ENCODE results near the gene CYSRT1. TPM values are rescaled to one million over a fixed set of nuclear protein-coding genes. Genes with fewer than 3 reads are reported as not detected.

CYSRT1 gene
- polyA plus RNA-seq, 3 donors from 2014 or later = 0.19 TPM; not detected in 2

DNA sequence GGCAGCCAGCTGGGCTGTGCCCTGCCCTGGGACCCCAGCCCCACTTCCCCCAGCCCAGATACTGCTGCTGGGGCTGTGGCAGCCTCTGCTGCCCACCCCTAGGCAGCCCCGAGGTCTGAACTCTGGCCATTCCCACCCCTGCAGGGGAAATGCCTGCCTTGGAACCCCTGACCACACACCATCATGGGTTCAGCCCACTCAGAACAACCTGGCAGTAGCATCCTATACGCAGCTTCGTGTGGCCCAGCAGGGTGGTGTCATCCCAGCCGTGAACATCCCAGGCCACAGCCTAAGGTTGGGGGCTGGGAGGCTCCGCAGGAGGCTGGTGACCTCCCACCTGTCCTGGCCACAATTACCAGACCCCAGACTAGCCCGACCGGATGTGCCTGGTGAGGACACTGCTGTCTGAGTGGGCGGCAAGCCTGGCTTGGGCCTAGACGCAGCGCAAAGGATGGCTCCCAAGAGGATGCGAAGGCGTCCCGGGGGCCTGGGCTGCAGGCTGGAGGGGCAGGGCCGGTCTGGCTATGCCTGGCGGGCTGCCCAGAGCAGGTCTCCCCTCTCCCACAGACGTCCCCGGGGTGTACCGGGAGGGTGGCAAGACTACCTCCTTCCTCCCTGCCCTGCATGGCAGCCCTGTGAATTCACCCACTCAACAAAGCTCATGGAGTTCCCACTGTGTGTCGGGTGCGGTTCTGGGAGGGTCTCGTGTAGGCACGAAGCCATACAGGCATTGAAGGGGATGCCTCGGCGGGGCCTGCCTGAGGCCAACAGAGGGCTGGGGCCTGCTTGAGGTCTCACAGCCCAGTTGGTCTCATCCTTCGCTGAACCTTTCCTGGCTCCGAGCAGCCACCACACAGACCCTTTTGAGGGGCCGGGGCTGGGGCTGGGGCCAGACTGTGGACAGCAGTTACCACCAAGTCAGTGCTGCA lies 4.3 kb downstream of the CYSRT1 start:
- H3K27me3 Mint-ChIP-seq (ENCODE audit: low read depth in 3 of 3) = peaks cover 0 to 9% (median 2%) of the 10 kb centered on the region in 3 donors
- no peaks in the 10 kb centered on the region for H3K9me3 Mint-ChIP-seq
- H3K27ac Mint-ChIP-seq = no peak overlapping the region
- H3K4me3 Mint-ChIP-seq = no peak overlapping the region
- no peaks in the 10 kb centered on the region for H3K4me1 Mint-ChIP-seq
- H3K36me3 Mint-ChIP-seq = no peaks in the 10 kb centered on the region
- DNase-seq = no peak

DNA sequence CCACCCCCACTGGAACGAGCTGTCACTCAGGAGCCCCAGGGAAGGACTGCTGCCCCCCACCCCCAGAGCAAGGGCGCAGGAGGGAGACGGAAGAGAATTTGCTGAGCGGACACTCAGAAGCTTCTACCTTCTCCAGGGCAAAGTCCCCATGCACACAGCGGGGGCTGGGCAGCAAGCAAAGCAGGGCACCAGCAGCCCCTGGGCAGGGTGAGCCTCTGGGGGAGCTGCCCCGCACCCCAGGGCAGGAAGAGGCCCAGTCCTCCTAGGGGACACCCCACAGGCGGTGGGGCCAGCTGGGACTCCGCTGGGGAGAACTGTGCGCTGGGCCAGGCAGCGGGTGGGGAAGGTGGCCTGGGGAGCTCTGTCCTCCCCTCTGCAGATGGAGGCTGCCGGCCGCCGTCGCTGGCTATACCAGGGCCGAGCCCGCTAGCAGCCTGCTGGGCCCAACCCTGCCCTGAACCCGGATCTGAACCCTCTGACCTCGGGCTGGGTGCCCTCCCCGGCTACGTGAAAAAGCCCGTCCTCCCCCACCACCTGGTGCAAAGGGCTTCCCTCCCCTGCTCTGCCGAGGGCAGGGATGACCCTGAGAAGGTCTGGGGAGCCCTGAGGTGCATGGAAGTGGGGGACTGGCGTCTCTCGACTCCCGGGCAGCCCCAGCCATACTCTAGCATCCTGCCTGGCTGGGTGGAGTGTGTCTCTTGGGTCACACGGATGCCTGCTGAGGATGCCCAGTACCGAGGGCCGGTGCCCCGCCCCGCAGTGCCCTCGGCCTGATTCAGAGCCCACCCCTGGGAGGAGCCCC lies 5.1 kb downstream of the CYSRT1 start:
- Mint-ChIP-seq H3K27me3 (ENCODE audit: low read depth in 3 of 3) (peaks cover 0 to 9% (median 2%) of the 10 kb centered on the region in 3 donors), H3K4me1 (no peaks in the 10 kb centered on the region)

DNA sequence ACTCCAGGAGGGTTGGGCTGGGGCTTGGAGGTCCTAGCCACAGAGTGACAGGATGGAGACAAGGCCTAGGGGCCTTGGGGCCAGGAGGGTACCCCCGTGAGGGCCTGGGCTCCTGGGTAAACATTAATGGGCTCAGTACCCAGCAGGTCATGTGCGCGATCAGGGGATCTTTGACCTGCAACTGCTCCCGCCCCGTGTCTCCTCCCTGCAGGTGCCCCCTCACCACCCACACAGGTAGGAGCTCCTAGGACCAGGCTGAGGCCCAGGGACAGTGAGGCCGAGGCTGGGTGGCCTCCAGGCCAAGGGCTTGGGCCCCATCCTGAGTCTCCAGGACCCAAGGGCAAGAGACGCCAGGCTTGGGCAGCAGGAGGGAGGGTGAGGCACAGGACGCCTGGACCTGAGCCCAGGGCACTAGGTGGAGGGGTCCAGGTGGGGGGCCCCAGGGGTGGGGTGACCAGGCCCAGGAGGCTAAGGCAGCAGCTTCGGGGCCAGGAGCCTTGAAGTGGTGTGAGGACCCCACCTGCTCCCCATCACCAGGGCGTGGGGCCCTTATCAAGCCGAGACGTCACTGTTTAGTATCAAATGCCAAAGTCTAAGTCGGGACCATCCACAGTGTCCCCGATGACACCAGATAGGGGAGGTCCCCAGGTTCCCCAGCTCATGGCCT lies 5.9 kb downstream of the CYSRT1 start, which contains the start of gene SLC34A3:
TSS of gene SLC34A3 (plus strand) at position 197 of the 667 bp plus-strand sequence. CDS start 802 bp downstream, outside the sequence.
- no peaks in the 10 kb centered on the region for H3K36me3 Mint-ChIP-seq
- no peak for DNase-seq
- peaks cover 0 to 9% (median 2%) of the 10 kb centered on the region in 3 donors for H3K27me3 Mint-ChIP-seq (ENCODE audit: low read depth in 3 of 3)
- no peak within 1 kb of the TSS for H3K4me3 Mint-ChIP-seq
- no peaks in the 10 kb centered on the region for H3K4me1 Mint-ChIP-seq
- H3K27ac Mint-ChIP-seq = no peak within 1 kb of the TSS
- no peaks in the 10 kb centered on the region for H3K9me3 Mint-ChIP-seq

More for the DNA sequence above, 5.1 kb downstream of the CYSRT1 start:
- H3K36me3 Mint-ChIP-seq = no peaks in the 10 kb centered on the region
- no peak overlapping the region for H3K4me3 Mint-ChIP-seq
- no peaks in the 10 kb centered on the region for H3K9me3 Mint-ChIP-seq
- no peak for DNase-seq
- no peak overlapping the region for H3K27ac Mint-ChIP-seq

DNA sequence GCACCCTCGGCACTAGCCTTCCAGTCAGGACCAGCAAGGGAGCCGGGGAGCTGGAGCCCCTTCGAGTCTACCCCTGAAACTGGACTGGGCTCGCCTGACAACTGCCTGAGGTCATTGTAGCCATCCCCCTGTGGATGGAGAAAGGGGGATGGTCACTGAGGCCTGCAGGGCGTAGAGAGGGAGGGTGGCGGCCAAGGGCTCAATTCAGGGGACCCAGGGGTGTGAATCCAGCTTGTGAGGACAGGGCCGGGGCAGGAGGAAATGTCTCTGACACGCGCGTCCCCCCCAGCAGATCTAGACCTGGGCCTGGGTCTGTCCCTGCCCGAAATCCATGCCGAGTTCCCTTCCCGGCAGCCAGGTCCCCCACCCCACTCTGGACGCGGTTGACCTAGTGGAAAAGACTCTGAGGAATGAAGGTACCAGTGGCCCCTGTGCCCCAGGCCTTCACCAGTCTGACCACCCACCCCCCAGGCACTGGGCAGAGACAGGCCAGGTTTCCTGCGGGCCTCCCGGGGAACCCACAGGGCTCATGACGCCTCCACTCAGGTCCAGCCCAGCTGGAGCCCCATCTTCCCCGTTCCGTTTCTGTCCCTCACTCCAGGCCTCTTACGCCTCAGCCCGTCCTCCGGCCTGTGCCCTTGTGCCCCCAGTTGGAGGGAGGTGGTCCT lies 6.5 kb downstream of the CYSRT1 start:
- peaks cover 0 to 1% of the 10 kb centered on the region in 2 donors for H3K4me1 Mint-ChIP-seq
- H3K27me3 Mint-ChIP-seq (ENCODE audit: low read depth in 3 of 3) = peaks cover 0 to 6% (median 2%) of the 10 kb centered on the region in 3 donors
- H3K36me3 Mint-ChIP-seq = no peaks in the 10 kb centered on the region
- no peaks in the 10 kb centered on the region for H3K9me3 Mint-ChIP-seq
- no peak for DNase-seq
- H3K4me3 Mint-ChIP-seq = no peak overlapping the region
- H3K27ac Mint-ChIP-seq = no peak overlapping the region

DNA sequence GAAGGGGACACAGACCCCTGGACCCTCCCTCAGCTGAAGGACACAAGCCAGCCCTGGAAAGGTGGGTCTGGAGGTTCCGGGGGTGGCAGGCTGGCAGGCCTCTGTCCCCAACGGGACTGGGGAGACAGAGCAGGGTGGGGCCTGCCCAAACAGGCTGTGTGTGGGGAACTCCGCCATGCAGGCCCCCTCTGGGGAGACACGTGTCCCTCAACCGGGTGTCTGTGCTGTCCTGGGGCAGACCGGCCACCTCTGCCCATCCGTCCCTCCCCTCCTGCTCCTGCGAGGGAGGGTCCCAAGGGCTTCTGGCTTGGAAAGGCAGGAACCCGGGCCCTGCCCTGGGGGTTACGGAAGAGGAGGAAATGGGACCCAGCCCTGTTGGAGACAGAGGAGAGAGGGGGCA lies 7.1 kb downstream of the CYSRT1 start:
- Mint-ChIP-seq H3K4me1 (peaks cover 0 to 2% of the 10 kb centered on the region in 2 donors), H3K36me3 (no peaks in the 10 kb centered on the region), H3K9me3 (no peaks in the 10 kb centered on the region), H3K27ac (no peak overlapping the region), H3K4me3 (no peak overlapping the region), H3K27me3 (ENCODE audit: low read depth in 3 of 3) (peaks cover 0 to 5% (median 2%) of the 10 kb centered on the region in 3 donors)
- no peak for DNase-seq

DNA sequence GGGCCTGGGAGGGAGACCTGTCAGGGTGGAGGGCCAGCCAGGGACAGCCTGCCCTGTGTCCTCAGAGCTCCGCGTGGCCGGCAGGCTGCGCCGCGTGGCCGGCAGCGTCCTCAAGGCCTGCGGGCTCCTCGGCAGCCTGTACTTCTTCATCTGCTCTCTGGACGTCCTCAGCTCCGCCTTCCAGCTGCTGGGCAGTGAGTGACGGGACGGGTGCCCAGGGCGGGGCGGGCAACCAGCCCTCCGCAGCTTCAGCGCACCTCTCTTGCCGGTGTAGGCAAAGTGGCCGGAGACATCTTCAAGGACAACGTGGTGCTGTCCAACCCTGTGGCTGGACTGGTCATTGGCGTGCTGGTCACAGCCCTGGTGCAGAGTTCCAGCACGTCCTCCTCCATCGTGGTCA lies 7.5 kb downstream of the CYSRT1 start:
- H3K4me3 Mint-ChIP-seq = no peak overlapping the region
- peaks cover 0 to 4% (median 2%) of the 10 kb centered on the region in 3 donors for H3K27me3 Mint-ChIP-seq (ENCODE audit: low read depth in 3 of 3)
- no peaks in the 10 kb centered on the region for H3K36me3 Mint-ChIP-seq
- peaks cover 0 to 4% of the 10 kb centered on the region in 2 donors for H3K4me1 Mint-ChIP-seq
- no peak for DNase-seq
- H3K27ac Mint-ChIP-seq = no peak overlapping the region
- H3K9me3 Mint-ChIP-seq = no peaks in the 10 kb centered on the region

DNA sequence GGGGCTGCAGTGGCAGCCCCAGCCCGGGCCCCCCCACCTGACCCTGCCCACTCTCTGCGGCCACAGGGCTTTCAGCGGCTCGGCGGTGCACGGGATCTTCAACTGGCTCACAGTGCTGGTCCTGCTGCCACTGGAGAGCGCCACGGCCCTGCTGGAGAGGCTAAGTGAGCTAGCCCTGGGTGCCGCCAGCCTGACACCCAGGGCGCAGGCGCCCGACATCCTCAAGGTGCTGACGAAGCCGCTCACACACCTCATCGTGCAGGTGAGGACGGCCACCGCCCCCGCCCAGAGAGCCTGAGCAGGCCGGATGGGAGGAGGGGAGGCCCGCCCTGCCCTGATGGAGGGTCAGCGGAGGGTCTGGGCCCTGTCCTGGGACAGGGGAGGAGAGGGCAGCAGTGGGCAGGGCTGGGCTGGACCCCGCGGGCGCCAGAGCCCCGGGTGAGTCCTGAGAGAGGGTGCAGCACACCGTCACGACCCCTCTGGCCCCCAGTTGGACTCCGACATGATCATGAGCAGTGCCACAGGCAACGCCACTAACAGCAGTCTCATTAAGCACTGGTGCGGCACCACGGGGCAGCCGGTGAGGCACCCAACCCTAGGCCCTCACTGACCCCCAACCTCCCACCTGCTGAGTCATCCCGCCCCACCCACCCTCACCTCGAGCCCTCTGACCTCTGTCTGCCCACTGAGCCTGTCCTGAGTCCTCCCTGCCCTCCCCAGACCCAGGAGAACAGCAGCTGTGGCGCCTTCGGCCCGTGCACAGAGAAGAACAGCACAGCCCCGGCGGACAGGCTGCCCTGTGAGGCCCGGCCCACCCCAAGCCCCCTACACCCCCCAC lies 8.4 kb downstream of the CYSRT1 start:
- peaks cover 0 to 4% of the 10 kb centered on the region in 2 donors for H3K4me1 Mint-ChIP-seq
- no peak overlapping the region for H3K4me3 Mint-ChIP-seq
- H3K27ac Mint-ChIP-seq = no peak overlapping the region
- no peak for DNase-seq
- no peaks in the 10 kb centered on the region for H3K36me3 Mint-ChIP-seq
- H3K9me3 Mint-ChIP-seq = no peaks in the 10 kb centered on the region
- H3K27me3 Mint-ChIP-seq (ENCODE audit: low read depth in 3 of 3) = peaks cover 0 to 2% (median 2%) of the 10 kb centered on the region in 3 donors

DNA sequence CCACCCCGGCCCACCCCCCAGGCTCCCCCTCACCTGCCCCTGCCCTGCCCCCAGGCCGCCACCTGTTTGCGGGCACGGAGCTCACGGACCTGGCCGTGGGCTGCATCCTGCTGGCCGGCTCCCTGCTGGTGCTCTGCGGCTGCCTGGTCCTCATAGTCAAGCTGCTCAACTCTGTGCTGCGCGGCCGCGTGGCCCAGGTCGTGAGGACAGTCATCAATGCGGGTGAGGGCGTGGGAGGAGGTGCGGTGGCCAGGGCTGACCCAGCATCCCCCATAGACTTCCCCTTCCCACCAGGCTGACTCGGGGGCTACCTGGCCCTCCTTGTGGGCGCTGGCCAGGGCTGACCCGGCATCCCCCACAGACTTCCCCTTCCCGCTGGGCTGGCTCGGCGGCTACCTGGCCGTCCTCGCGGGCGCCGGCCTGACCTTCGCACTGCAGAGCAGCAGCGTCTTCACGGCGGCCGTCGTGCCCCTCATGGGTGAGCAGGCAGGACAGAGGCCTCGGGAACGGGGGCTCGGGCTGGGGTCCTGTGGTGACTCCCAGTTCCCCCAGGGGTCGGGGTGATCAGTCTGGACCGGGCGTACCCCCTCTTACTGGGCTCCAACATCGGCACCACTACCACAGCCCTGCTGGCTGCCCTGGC lies 9.2 kb downstream of the CYSRT1 start:
- H3K27ac Mint-ChIP-seq = no peak overlapping the region
- H3K4me3 Mint-ChIP-seq = no peak overlapping the region
- H3K4me1 Mint-ChIP-seq = peaks cover 5 to 9% of the 10 kb centered on the region in 2 donors
- DNase-seq = no peak
- H3K27me3 Mint-ChIP-seq (ENCODE audit: low read depth in 3 of 3) = peaks cover 0 to 2% (median 2%) of the 10 kb centered on the region in 3 donors
- no peaks in the 10 kb centered on the region for H3K36me3 Mint-ChIP-seq
- H3K9me3 Mint-ChIP-seq = no peaks in the 10 kb centered on the region

DNA sequence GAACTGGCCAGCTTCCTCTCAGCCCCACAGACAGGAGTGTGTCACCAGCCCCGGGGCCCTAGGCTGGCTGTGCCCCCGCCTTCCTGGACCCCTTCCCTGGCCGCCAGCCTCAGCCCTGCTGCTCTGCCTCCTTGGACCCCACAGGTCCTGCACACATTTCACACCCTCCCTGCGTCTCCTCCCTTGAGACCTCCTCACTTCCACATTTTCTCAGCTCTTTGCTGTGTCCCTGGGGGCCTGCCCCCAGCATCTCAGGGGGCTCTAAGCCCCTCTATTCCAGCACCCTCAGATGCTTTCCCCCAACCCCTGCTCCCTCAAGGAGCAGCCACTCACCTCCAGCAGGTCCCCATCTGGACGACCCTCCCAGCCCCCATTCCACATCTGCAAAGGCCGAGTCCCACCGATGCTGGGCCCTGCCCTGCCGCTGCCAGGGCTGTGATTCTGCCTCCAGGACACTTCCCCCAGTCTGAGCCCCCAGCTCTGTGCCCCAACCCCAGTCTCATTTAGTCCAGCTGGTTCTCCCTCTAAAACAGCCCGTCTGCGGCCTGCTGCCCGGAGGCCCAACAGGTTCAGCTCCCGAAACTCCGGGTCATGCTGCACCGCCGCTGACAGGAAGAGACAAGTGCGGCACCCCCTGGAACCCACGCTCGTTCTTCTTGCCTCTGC lies 9.9 kb downstream of the CYSRT1 start:
- Mint-ChIP-seq H3K27ac (no peak overlapping the region), H3K4me3 (no peak overlapping the region), H3K36me3 (no peaks in the 10 kb centered on the region), H3K9me3 (no peaks in the 10 kb centered on the region), H3K4me1 (peaks cover 6 to 14% of the 10 kb centered on the region in 2 donors), H3K27me3 (ENCODE audit: low read depth in 3 of 3) (peaks cover 0 to 5% (median 0%) of the 10 kb centered on the region in 3 donors)
- DNase-seq = no peak

DNA sequence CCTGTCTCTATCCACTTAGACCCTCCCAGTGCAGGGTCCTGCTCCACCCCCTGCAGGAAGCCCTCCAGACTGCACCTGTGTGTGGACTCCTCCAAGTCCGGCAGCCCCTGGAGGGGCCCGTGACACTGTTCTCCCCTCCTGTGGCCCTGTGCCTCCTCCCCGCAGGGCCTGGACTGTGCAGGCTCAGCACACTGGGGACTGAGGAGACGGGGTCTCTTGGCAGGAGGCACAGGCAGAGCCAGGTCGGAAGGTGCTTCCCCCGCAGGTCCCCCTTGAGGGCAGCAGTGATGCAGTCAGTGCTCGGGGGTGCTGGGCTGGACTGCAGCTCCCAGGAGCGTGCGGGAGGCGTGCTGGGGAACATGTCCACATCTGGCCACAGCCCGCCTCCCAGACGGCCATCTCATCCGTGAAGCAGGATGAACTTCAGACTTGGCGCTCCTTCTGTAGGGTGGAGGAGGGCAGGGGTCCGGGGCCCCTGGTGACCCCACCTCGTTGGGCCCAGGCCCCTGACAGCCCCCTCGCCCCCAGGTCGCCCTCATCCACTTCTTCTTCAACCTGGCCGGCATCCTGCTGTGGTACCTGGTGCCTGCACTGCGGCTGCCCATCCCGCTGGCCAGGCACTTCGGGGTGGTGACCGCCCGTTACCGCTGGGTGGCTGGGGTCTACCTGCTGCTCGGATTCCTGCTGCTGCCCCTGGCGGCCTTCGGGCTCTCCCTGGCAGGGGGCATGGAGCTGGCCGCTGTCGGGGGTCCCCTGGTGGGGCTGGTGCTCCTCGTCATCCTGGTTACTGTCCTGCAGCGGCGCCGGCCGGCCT lies 10.7 kb downstream of the CYSRT1 start:
- DNase-seq = no peak
- H3K4me3 Mint-ChIP-seq = no peak overlapping the region
- H3K27me3 Mint-ChIP-seq (ENCODE audit: low read depth in 3 of 3) = peaks cover 0 to 9% (median 0%) of the 10 kb centered on the region in 3 donors
- no peaks in the 10 kb centered on the region for H3K9me3 Mint-ChIP-seq
- H3K4me1 Mint-ChIP-seq = peaks cover 6 to 15% of the 10 kb centered on the region in 2 donors
- no peaks in the 10 kb centered on the region for H3K36me3 Mint-ChIP-seq
- H3K27ac Mint-ChIP-seq = no peak overlapping the region

DNA sequence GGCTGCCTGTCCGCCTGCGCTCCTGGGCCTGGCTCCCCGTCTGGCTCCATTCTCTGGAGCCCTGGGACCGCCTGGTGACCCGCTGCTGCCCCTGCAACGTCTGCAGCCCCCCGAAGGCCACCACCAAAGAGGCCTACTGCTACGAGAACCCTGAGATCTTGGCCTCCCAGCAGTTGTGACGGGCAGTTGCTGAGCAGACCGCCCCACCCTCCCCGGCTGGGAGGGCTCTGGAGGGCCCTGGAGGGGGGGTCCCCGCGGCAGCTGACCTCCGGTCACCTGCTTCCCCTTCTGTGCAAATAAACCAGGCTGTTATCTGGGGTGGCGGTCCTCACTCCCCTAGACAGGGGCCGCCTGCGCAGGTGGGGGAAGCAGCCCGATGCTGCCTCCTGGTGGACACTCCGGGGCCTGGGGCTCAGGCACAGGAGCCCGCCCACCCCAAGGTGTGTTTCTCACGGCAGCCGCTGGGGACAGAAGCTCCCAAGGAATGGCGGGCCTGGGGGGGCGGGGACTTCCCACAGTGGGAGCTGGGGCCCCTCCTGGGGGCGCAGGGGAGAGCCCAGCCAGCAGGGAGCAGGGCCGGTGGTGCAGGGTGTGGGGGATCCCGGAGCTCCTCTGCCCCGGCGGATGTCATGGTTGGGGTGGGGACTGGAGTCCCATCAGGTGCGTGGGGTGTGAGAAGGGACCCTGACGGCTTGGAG lies 11.4 kb downstream of the CYSRT1 start:
- H3K4me1 Mint-ChIP-seq = peaks cover 11 to 18% of the 10 kb centered on the region in 2 donors
- DNase-seq = peak; percentile 86 to 87 (median 87)
- no peaks in the 10 kb centered on the region for H3K9me3 Mint-ChIP-seq
- no peak overlapping the region for H3K4me3 Mint-ChIP-seq
- no peaks in the 10 kb centered on the region for H3K36me3 Mint-ChIP-seq
- H3K27ac Mint-ChIP-seq = no peak overlapping the region
- peaks cover 5 to 15% (median 5%) of the 10 kb centered on the region in 3 donors for H3K27me3 Mint-ChIP-seq (ENCODE audit: low read depth in 3 of 3)

All from immature natural killer cell (primary cell).